HS-27A (cell line): Measurements from ENCODE around the gene PPDPF.

Experiments used
- DNase-seq: peaks from one replicate; pipeline ENCODE4 v3.0.0-alpha.2; 2012; ENCODE audit warnings: low read depth, missing footprints

Gene PPDPF

DNA sequence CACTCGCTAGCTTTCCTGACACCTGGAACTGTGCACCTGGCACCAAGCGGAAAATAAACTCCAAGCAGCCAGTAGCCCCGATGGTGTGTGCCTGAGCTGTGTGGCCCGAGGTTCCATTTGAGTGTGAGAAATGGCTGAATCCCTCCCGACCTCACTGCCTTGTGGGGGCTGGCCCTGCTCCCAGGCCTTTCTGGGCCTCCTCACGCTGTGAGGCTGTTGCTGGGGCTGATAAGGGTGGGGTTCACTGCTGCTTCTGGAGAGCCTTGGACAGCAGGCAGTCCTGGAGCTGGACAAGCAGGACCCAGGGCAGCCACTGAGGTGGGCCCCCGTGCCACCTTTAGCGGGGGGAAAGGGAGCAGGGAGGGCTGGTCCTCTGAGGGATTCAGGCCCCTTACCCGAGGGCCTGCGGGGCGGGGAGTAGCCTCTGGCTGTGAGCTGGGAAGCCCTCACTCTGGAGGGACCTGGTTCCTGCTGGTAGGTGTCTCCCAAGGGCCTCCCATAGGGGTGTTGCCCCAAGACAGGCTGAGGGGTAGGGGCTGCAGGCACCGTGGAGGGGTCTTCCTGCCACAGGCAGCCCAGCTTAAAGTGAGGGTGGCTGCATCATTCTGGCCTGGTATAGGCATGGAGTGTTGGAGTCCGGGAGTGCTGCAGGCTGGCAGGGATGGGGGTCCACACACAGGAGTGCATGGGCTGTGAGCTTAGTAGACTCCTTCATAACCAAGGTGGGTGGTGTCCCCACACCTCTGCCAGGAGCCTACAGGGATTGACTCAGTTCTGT is 1.7 kb downstream of the PPDPF start:
- no peak for DNase-seq

DNA sequence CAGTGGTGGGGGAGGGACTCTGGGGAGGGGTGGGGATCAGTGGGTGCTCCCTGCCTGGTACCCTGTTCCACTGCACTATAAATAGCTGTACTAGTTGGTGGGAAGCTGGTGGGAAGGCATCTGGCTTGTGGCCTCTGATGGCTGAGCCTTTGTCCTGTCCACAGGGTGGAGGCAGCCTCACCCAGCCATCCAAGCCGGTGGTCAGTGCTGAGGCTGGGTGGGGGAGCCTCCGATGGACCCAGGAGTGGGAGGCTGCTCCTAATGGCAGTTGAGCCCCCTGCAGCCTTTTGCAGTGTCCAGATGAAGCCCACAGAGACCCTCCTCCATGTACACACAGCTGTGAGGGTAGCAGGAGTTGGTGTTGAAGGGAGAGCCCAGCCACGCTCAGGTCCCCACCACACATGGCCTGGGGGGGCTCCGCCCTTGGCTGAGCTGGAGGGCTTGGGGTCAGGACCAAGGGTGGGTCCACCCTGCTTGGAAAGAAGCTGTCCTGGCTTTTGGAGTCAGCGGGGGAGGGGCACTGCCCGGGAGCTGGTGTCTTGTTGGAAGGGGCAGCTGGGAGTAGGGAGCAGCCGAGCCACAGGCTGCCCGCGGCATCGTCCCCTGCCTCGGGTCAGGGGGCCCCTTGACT is 2.5 kb downstream of the PPDPF start:
- DNase-seq, result no peak

DNA sequence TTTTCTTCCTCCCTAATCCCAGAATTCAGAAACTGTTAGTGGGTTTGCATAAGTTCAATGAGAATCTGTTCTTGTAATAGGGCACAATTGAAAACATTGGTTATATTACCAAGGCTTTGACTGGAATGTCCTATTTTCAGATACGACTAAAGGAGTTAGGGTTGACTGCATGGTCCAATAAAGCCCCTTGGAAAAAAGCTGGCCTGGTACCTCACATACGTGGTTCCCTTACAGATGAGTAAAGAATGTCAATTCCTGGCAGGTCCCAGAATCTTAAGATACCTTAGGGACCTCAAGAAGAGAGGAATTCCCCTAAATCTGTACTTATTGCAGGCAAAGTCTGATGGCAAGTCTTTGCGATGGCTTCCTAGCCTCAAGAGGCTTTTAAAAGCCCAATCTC is 4.6 kb downstream of the PPDPF start:
- DNase-seq, result no peak

DNA sequence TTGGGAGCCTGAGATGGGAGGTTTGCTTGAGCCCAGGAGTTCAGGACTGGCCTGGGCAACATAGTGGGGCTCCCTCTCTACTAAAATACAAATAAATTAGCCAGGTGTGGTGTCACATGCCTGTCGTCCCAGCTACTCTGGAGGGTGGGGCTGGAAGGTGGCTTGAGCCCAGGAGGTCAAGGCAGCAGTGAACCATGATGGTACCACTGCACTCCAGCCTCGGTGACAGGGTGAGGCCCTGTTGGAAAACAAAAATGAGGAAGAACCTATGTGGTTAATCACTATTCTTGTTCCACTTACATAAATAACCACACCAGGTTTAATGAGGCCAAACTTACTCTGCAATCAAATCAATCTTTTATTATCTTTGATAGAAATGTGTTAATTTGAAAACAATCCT is 5.4 kb downstream of the PPDPF start:
- no peak for DNase-seq

DNA sequence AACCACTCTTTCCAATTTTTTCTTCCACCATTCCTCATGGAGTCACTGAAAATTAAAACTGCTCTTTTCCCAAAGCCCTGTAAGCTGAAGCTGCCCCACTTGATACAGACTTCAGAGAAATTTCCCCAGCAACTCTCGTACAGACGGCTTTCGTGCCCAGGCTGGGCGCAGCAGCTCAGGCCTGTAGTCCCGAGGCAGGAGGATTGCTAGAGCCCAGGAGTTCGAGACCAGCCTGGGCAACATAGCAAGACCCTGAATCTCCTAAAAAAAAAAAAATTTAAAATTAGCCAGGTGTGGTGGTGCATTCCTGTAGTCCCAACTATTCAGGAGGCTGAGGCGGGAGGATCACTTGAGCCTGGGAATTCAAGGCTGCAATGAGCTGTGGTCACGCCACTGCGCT is 6.6 kb downstream of the PPDPF start:
- DNase-seq, result no peak

GRCh38 chr20:63529180-63529860 is 8.8 kb downstream of the PPDPF start:
- no peak for DNase-seq

GRCh38 chr20:63529861-63530787 is 9.6 kb downstream of the PPDPF start:
- no peak for DNase-seq

DNA sequence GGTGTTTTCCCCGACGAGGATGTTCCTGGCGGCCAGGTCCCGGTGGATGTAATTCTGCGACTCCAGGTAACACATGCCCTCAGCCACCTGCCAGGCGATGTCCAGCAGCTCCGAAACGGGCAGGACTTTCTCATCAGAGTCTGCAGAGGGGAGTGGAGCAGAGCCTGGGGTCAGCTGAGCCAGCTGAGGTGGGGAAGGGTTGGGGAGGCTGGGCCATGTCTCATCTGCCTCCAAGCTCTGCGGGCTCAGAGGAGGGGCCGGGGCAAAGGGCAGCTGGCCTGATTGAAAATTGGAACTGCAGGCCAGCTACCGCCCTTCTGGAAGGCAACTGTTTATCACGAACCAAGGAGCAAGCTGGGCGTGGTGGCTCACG is 10.2 kb downstream of the PPDPF start:
- no peak for DNase-seq

- no peak for DNase-seq
These were observed 11.3 kb downstream of the PPDPF start for GRCh38 chr20:63531686-63532448.

DNA sequence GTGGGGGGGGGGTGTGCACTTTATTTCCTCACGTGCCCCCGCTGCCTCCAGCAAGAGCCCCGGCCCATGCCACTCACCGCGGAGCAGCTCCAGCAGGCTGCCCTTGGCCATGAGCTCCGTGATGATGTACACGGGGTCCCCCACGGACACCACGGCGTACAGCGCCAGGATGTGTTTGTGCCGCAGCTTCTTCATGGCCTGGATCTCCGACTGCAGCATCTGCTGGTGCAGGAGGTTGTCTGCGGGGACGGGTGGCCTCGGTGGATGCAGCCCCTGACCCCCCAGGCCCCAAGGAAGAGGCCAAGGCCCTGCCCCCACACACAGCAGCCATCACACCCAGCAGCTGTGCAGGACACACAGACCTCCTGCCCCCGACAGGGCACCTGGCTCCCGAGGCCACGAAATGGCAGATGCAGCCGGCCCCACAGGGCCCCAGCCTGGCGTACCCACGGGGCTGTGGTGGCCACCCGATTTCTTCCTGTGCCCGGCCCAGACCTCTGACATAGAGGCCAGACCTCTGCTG is 11.9 kb downstream of the PPDPF start:
- no peak for DNase-seq

GRCh38 chr20:63533388-63533787 is 12.8 kb downstream of the PPDPF start:
- no peak for DNase-seq

DNA sequence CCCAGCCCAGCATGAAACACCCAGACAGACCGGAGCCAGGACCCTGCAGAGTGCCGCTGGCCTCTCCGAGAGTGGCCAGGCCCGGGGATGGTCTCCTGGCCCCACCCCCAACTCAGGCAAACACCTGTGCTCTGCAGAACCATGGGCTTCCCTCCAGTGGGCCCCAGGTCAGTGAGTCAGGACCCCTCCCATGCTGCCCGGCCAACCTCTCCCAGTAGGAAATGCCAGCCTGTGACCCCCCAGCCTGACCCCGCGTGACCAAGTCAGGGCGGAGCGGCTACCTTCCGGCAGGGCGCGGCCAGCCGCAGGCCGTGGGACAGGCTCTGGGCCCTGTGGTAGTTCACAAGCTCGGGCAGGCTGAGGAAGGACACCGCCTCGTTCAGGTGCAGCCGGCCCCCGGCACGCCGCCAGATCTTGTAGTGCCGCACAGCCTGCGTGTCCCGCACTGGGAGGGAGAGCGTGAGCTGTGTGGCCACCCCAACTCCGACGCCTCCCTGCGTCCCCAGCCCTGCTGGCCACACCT is 13.4 kb downstream of the PPDPF start:
- no peak for DNase-seq

DNA sequence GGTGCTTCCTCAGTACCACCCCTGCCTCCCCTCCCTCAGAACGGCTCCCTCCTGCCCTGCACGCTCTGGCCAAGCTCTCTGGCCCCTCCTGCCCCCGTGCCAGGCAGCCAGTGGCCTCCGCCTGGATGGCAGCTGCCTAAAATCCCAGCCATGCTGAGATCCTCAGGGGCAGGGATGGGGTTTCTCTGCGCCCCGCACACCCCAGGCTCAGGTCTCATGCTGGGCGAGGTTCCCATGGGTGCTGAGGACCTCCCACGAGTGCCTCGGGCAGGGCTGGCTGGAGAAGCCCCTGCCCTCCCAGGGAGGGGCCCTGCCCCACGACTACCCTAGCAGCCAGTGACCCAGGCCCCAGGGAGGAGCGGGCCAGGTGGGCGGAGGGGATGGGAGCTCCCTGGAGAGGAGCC is 13.9 kb downstream of the PPDPF start:
- DNase-seq, result no peak

DNA sequence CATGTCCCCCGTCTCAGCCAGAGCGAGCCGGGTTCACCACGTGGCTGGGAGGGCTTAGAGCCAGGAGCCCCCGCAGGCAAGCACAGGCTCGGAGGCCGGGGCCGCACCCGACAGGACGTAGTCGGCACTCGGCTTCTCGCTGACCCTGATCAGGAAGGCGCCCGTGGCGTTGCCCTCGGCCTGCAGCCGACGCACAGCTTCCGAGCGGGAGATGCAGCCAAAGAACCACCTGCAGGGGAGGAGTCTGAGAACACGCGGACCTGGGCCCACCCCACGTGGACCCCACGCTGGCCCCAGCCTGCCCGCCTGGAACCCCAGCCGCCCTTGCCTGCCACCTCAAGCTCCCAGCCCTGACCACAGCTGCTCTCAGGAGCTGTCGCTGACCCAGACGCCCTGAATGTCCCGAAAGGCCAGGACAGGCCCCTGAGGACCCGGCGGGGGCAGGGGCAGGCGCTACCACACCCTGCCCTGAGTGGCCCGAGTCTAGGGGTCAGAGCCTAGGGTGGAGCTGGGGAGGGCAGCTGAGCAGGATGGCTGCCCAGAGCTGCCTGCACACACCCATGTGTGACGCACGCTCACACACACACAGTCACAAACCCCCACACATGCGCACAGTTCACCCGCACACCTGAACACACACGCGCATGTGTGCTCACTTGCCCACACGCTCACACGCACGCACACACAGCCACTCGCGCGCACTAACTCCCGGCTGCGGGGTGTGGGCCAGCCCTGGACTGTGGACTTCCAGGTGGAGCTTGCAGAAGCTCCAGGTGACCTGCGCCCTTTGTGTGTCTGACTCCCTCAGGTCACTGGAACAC is 14.5 kb downstream of the PPDPF start:
- no peak for DNase-seq

GRCh38 chr20:63536241-63536977 is 15.8 kb downstream of the PPDPF start:
- no peak for DNase-seq

GRCh38 chr20:63536997-63537524 is 16.5 kb downstream of the PPDPF start, which contains the start of gene PTK6:
Gene PTK6, minus strand, starts transcription at chr20:63537376. Its CDS starts 62 bp downstream, at chr20:63537314.
- no peak for DNase-seq

DNA sequence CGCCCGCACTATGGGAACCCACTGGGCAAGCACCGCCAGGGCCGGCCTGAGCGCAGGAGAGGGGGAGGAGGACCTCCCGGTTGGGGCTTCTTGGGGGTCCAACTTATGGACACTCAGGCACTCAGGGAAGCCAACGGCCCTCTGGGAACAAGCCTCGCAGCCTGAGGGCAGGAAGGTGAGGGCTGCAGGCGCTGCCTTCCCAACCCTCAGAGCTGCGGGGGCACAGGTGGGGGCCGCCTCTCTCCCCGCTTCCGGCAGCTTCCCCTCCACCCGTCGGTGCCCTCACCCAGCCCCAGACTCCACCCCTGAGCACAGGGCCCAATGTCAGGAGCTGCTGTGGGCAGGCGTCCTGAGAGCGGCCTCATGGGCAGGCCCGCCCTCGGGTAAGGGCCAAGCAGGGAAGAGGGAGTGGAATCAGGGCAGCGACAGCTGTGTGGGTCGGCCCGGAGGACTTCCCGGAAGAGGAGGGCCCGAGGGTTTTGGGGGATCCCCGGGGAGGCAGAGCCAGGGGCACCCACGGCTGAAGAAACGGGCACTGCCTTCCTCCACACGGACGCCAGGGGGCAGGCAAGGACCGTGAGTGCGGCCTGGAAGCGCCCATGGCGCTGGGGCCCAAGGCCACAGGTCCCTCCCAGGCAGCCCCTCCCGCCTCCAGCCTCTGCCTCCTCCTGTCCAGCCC is 17.1 kb downstream of the PPDPF start:
- peak; percentile 79 for DNase-seq
